22Rv1 (cell line): ENCODE data around the gene ARHGAP23.

Experiments used
- ZFX ChIP-seq: fragments of 450-650 bp; IDR thresholded peaks from 2 replicates; pipeline ENCODE4 v1.6.1; 2017; ENCODE audit warnings: antibody characterized with exemption, borderline replicate concordance
- TF ChIP-seq, protein P1 (sequence below): fragments of 450-650 bp; IDR thresholded peaks from 2 replicates; pipeline ENCODE4 v1.5.1; 2017; ENCODE audit warnings: mild to moderate bottlenecking

DNA sequence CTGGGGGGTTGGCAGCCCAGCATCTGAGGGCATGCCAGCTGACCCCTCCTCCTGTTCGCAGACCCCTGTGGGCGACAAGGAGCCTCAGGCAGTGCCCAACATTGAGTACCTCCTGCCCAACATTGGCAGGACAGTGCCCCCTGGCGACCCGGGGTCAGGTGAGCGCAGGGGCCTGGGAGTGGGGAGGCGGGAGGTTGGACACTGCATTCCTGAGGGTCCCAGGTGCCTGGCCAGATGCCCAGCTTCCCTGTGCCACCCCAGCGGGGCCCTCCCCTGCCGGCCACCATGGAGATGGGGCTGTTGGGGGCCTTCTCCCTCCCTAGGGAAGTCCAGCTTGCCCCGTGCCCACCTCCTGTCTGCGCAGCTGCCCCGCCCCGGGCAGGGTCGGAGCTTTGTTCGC, 70.1 kb downstream of the ARHGAP23 start:
- TF ChIP-seq, protein P1, sequence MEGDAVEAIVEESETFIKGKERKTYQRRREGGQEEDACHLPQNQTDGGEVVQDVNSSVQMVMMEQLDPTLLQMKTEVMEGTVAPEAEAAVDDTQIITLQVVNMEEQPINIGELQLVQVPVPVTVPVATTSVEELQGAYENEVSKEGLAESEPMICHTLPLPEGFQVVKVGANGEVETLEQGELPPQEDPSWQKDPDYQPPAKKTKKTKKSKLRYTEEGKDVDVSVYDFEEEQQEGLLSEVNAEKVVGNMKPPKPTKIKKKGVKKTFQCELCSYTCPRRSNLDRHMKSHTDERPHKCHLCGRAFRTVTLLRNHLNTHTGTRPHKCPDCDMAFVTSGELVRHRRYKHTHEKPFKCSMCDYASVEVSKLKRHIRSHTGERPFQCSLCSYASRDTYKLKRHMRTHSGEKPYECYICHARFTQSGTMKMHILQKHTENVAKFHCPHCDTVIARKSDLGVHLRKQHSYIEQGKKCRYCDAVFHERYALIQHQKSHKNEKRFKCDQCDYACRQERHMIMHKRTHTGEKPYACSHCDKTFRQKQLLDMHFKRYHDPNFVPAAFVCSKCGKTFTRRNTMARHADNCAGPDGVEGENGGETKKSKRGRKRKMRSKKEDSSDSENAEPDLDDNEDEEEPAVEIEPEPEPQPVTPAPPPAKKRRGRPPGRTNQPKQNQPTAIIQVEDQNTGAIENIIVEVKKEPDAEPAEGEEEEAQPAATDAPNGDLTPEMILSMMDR = no peak
- TF ChIP-seq ZFX = no peak
